Activated CD4-positive, alpha-beta T cell treated with anti-CD3 and anti-CD28 coated beads for 4 hours (primary cell): ENCODE measurements around the gene DYNLL2.
A peak's percentile ranks its signal among the peaks of the same experiment; 100 is the strongest.
"Not testable (repeated sequence)": the region's sequence is repeated elsewhere in the genome, so short reads cannot be mapped to it uniquely, and the experiment has no call there.

Experiments
- DNase-seq, 2 donors: peaks; one replicate each; pipeline ENCODE4 v3.0.0-alpha.2; 2020

Gene DYNLL2

DNA sequence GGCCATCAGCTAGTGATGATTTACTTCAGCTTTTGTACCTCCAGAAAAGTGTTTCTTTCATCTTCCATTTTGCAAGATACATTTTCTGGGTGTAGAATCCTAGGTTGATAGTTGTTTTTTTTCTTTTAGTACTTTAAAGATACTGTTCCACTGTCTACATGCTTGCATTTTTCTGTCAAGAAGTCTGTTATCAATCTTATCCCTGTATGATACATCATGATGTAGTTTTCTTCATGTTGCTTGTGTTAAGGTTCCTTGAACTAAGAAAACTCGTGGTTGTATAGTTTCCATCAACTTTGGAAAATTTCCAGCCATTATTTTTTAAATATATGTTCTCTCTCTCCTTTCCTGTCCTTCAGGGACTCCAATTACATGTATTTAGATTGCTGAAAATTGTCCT lies 24.1 kb downstream of the DYNLL2 start:
- DNase-seq, result no peak

DNA sequence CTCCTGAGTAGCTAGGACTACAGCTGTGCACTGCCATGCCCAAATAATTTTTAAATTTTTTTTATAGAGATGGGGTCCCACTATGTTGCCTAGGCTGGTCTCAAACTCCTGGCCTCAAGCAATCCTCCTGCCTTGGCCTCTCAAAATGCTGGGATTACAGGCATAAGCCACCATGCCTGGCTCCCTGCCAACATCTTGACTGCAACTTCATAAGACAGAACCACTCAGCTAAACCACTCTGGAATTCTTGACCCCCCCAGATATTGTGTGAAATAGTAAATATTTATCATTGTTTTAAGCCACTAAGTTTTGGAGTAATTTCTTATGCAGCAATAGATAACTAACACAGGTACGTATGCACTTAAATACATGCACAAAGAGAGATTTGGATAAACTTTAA lies 26.0 kb downstream of the DYNLL2 start:
- no peak for DNase-seq

DNA sequence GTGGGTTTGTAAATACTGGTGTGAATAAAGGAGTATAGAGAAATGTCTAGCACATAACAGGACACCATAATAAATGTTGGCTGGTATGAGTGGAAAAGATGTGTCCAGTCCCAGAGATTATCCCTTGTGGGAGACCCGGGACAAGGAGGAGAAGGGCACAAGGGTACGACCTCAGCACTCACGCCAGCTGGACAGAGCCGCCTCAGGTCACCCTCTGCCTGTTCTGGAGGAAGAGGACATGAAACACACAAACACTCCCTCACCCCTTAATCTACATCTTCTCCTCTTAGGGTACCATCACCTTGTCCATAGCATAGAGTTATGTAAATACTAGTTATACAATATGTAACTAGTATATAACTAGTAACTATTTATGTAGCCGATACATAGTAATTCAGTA lies 26.8 kb downstream of the DYNLL2 start:
- DNase-seq, result no peak

- no peak for DNase-seq
These were observed 28.5 kb downstream of the DYNLL2 start for GRCh38 chr17:58111676-58112075.

DNA sequence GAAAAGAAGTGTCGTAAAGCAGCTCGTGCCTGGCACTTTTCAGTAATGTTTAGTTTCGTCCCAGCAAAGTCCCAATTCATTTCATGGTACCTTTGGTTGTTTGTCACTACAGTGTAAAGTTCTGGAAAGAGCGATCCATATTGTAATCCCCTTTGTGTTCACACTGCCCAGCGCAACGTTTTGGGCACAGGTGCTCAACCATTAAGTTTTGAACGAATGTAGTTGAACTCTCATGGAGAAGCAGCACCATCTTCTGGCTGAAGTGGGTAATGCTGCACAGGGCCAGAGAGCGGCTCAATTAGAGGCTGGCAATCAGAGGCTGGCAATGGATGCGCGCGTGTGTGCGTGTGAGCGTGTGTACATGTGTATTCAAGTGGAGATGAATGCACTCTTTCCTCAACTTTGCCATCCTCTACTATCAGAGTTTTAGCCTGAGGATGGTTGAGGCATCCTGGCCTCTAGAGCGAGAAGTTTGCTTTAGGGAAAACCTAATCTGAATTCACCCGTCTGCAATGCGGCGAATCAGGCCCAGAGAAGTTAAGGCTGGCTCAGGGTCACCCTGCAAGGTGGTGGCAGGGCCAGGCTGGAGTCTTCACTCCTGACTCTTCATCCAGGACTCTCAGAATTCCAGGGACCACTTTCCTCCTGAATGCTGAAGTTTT lies 29.9 kb downstream of the DYNLL2 start:
- DNase-seq, result peak; percentile 73 to 91

GRCh38 chr17:58113947-58114346 lies 30.7 kb downstream of the DYNLL2 start:
- DNase-seq, result no peak

GRCh38 chr17:58117382-58117781 lies 34.2 kb downstream of the DYNLL2 start:
- no peak for DNase-seq

- no peak for DNase-seq
These were observed 36.3 kb downstream of the DYNLL2 start for GRCh38 chr17:58119491-58119890.

DNA sequence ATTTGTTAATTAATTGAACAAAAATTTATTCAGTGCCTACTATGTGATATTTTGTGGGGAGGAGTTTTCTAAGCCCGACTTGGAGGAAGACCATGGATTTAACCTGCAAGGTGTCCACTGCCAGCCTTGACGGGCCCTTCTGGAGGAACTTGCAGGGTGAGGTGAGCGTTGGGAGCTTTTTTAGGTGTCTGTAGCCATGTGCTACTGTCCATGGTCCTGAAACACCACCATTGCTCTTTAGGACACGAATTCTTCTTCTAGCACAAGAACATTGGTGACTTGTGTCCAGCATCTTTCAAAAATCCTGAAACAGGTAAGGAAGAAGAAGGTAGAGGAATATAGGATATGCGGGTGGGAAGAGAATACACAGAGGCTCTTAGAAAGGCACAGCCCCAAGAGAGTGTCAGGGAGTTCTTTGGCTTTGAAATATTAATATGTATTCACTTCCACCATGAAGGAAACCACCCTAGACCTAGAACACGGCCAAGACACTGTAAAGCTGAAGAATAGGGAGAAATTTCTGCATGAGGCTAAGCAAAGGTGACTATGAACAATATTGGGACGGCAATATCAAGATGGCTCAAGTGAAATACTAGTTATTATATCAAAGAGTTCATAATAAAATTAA lies 37.1 kb downstream of the DYNLL2 start:
- DNase-seq, result peak; percentile 40 to 43

GRCh38 chr17:58121925-58122324 lies 38.7 kb downstream of the DYNLL2 start:
- peak; percentile 13 to 22 for DNase-seq

DNA sequence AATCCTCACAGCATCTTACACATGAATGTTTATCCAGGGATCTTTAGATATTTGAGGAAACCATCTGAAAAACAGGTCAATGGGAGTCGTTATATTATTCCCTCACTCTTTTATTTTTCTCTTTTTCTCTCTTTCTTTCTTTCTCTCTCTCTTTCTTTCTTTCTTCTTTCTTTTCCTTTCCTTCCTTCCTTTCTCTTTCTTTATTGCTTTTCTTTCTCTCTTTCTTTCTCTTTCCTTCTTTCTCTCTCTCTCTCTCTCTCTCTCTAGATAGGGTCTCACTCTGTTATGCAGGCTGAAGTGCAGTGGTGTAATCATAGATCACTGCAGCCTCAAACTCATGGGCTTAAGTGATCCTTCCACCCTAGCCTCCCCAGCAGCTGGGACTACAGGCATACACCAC lies 44.6 kb downstream of the DYNLL2 start:
- no peak for DNase-seq

- DNase-seq, result not testable (repeated sequence)
These were observed 49.5 kb downstream of the DYNLL2 start for GRCh38 chr17:58132697-58133096.

- no peak for DNase-seq
These were observed 53.6 kb downstream of the DYNLL2 start for GRCh38 chr17:58136669-58137279.

DNA sequence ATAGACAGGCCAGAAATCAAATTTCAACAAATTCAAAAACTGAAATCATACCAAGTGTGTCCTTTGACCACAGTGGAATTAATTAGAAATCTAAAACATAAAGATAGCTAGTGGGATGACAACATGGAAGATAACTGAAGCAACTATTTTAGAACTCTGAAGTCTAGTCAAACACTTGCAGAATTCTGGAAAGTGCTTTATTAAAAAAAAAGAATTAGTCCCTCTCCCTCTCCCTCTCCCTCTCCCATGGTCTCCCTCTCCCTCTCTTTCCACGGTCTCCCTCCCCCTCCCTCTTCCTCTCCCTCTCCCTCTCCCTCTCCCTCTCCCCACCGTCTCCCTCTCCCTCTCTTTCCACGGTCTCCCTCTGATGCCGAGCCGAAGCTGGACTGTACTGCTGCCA lies 58.3 kb downstream of the DYNLL2 start:
- no peak for DNase-seq

GRCh38 chr17:58143335-58143734 lies 60.1 kb downstream of the DYNLL2 start:
- DNase-seq, result not testable (repeated sequence)

DNA sequence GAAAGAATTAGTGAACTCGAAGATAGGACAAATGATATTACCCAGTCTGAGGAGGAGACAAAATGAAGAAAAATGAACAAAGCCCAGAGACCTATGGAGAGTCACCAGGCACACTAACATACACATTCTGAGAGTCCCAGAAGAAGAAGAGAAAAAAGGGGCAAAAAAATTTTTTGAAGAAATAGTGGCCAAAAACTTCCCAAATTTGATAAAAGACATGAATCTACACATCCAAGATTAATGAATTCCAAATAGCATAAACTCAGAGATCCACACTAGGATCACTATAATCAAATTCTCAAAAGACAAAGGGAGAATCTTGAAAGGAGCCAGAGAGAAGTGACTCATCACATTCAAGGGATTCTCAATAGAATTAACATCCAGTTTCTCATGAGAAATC lies 61.6 kb downstream of the DYNLL2 start:
- no peak for DNase-seq
